Activated T-cell treated with anti-CD3 and anti-CD28 coated beads for 48 hours (primary cell): Measurements from ENCODE around the gene RTBDN.

Experiments
- DNase-seq: peaks from one replicate; pipeline ENCODE4 v3.0.0-alpha.2; 2020; ENCODE audit warnings: low read depth

Gene RTBDN

GRCh38 chr19:12792051-12792852 is 42.1 kb downstream of the RTBDN start:
- DNase-seq, result peak; percentile 75

- DNase-seq, result peak; percentile 97
Measured at GRCh38 chr19:12791345-12792050, 42.9 kb downstream of the RTBDN start, which contains the start of gene JUNB. Gene JUNB, plus strand, starts transcription at chr19:12791486. Its CDS starts 286 bp downstream, at chr19:12791772.

- no peak for DNase-seq
Measured at GRCh38 chr19:12790628-12791344, 43.6 kb downstream of the RTBDN start.

GRCh38 chr19:12789904-12790619 is 44.3 kb downstream of the RTBDN start:
- peak; percentile 98 for DNase-seq

- no peak for DNase-seq
Measured at GRCh38 chr19:12789098-12789903, 45.1 kb downstream of the RTBDN start.

- no peak for DNase-seq
Measured at GRCh38 chr19:12788682-12789097, 45.7 kb downstream of the RTBDN start.

- DNase-seq, result no peak
Measured at GRCh38 chr19:12788042-12788681, 46.2 kb downstream of the RTBDN start.

- no peak for DNase-seq
Measured at GRCh38 chr19:12787458-12787857, 46.9 kb downstream of the RTBDN start.

GRCh38 chr19:12786952-12787351 is 47.4 kb downstream of the RTBDN start:
- DNase-seq, result no peak

GRCh38 chr19:12786141-12786870 is 48.1 kb downstream of the RTBDN start:
- DNase-seq, result no peak

GRCh38 chr19:12785431-12786031 is 48.8 kb downstream of the RTBDN start:
- no peak for DNase-seq

GRCh38 chr19:12784871-12785430 is 49.4 kb downstream of the RTBDN start:
- DNase-seq, result no peak

- DNase-seq, result no peak
Measured at GRCh38 chr19:12784394-12784870, 49.9 kb downstream of the RTBDN start.

- no peak for DNase-seq
Measured at GRCh38 chr19:12783849-12784393, 50.5 kb downstream of the RTBDN start.

GRCh38 chr19:12783291-12783848 is 51.0 kb downstream of the RTBDN start:
- DNase-seq, result no peak

GRCh38 chr19:12782424-12783290 is 51.7 kb downstream of the RTBDN start:
- DNase-seq, result peak; percentile 89

GRCh38 chr19:12782174-12782423 is 52.3 kb downstream of the RTBDN start:
- no peak for DNase-seq
